Neutrophil (primary cell): Measurements from ENCODE around the gene NXT1.
"Not testable (repeated sequence)": the region's sequence is repeated elsewhere in the genome, so short reads cannot be mapped to it uniquely, and the experiment has no call there.

Experiments used
- H3K27ac ChIP-seq: fragments of 200-600 bp; sonication (generic); 2 replicates; pipeline ENCODE4 v1.5.1; 2016; ENCODE audit warnings: mild to moderate bottlenecking, moderate library complexity
- H3K27me3 ChIP-seq: fragments of 200-600 bp; sonication (generic); 2 replicates; pipeline ENCODE4 v1.6.0; 2016; ENCODE audit warnings: mild to moderate bottlenecking
- H3K36me3 ChIP-seq: fragments of 200-600 bp; sonication (generic); 2 replicates; pipeline ENCODE4 v1.5.1; 2017
- H3K4me1 ChIP-seq, 2 experiments: fragments of 200-600 bp in 1 of 2; sonication (generic) in 1 of 2; 1 replicate in 1 of 2; 2 replicates in 1 of 2; pipeline versions ENCODE4 v1.5.1 to v1.6.1; 2013 to 2016; ENCODE audit warnings: low read depth in 1 of 2, low read length in 1 of 2, mild to moderate bottlenecking in 1 of 2, moderate library complexity in 1 of 2; ENCODE audit not compliant: control insufficient read depth in 1 of 2, insufficient read depth in 1 of 2
- H3K4me3 ChIP-seq, 2 experiments: fragments of 200-600 bp in 1 of 2; sonication (generic) in 1 of 2; 1 replicate in 1 of 2; 2 replicates in 1 of 2; pipeline ENCODE4 v1.5.1; 2013 to 2016; ENCODE audit warnings: low read depth in 1 of 2, low read length in 1 of 2, mild to moderate bottlenecking in 1 of 2, moderate library complexity in 1 of 2
- H3K9me3 ChIP-seq: fragments of 200-600 bp; sonication (generic); 2 replicates; pipeline ENCODE4 v1.5.1; 2016
- TF ChIP-seq, protein P1 (sequence below): fragments of 200-600 bp; sonication (generic); IDR thresholded peaks from 2 replicates; pipeline ENCODE4 v1.5.1; 2016; ENCODE audit warnings: antibody characterized with exemption

Gene NXT1

GRCh38 chr20:23346002-23346401, 4.6 kb upstream of the NXT1 start:
- Histone ChIP-seq H3K27me3 (no peaks in the 10 kb centered on the region), H3K4me3 (no peak overlapping the region), H3K4me1 (peaks cover 10 to 11% of the 10 kb centered on the region in 2 experiments), H3K36me3 (no peaks in the 10 kb centered on the region), H3K27ac (no peak overlapping the region), H3K9me3 (no peaks in the 10 kb centered on the region)
- TF ChIP-seq, protein P1, sequence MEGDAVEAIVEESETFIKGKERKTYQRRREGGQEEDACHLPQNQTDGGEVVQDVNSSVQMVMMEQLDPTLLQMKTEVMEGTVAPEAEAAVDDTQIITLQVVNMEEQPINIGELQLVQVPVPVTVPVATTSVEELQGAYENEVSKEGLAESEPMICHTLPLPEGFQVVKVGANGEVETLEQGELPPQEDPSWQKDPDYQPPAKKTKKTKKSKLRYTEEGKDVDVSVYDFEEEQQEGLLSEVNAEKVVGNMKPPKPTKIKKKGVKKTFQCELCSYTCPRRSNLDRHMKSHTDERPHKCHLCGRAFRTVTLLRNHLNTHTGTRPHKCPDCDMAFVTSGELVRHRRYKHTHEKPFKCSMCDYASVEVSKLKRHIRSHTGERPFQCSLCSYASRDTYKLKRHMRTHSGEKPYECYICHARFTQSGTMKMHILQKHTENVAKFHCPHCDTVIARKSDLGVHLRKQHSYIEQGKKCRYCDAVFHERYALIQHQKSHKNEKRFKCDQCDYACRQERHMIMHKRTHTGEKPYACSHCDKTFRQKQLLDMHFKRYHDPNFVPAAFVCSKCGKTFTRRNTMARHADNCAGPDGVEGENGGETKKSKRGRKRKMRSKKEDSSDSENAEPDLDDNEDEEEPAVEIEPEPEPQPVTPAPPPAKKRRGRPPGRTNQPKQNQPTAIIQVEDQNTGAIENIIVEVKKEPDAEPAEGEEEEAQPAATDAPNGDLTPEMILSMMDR, result no peak

DNA sequence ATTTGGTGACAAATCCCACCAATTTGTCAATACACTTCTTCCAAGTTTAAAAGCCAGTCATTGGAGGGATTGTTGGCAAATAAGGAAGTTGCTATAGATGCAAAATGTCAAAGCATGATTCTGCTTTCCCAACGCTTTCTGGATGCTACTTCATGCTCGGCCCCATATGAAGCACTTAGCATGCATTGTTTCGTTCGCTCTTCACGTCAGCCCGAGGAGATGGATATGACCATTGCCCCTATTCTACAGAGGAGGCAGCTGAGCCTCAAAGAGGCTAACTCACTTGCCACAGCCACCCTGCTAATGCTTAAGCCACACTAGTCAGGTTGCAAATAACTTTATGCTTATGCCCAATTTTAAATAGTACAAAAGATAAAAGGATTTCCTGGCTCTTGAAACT, 2.8 kb upstream of the NXT1 start:
- Histone ChIP-seq H3K4me3 (no peak overlapping the region), H3K4me1 (peaks cover 18% of the 10 kb centered on the region in 2 experiments), H3K27ac (no peak overlapping the region), H3K36me3 (no peaks in the 10 kb centered on the region), H3K27me3 (no peaks in the 10 kb centered on the region), H3K9me3 (no peaks in the 10 kb centered on the region)
- TF ChIP-seq, protein P1, result no peak

- peaks cover 18% of the 10 kb centered on the region in 2 experiments for H3K4me1 ChIP-seq
- H3K27ac ChIP-seq, result not testable (repeated sequence)
These were observed 2.1 kb upstream of the NXT1 start for GRCh38 chr20:23348510-23348909.

DNA sequence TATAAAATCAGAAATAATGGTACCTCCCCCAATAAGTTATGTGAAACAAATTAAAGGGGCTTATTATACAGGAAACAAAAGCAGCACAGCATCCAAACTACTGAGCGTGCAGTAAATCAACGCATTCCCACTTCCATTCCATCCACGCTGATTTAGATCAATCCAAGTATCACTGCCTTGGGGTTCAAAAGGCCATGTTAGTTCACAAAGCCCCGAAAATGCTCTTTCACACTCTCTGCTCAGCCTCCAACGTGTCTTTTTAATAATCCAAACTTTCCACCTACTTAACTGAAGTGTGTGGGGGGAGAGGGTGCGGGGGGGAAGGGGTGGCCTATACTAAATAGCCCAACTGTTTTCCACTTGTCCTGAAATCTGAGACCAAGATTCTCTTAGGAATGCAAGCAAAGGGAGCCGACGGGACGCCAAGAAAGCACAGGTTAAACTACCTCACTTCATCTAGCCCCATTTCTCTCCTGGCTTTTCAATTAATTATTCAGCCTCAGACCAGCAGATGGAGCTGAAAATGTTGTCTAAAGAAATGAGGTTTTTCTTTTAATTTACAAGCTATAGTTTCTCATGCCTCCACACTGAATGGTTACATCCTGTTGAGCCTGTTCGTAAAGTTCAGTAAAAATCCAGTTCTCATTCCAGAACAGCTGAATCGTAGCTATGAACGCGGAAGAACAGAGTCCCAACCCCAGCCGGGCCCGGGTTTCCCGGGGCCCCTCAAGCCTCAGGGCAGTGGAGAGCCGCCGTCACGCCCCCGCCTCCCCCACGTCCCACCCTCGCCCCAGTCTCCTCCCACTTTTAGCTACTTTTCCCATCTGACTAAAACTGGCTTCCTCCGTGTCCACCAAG, 1.0 kb upstream of the NXT1 start:
- H3K36me3 ChIP-seq, result peaks cover 7% of the 10 kb centered on the region
- peaks cover 18% of the 10 kb centered on the region in 2 experiments for H3K4me1 ChIP-seq
- no peaks in the 10 kb centered on the region for H3K27me3 ChIP-seq
- no peaks in the 10 kb centered on the region for H3K9me3 ChIP-seq
- H3K27ac ChIP-seq, result peak overlapping the region; percentile 90
- H3K4me3 ChIP-seq, result peak overlapping the region; percentile 84 to 91
- TF ChIP-seq, protein P1, result no peak

More at GRCh38 chr20:23348510-23348909, 2.1 kb upstream of the NXT1 start:
- H3K9me3 ChIP-seq, H3K36me3 ChIP-seq, H3K27me3 ChIP-seq, H3K4me3 ChIP-seq: not testable (repeated sequence)

GRCh38 chr20:23350904-23351838, 580 bp downstream of the NXT1 start:
- Histone ChIP-seq H3K9me3 (no peaks in the 10 kb centered on the region), H3K4me1 (peaks cover 18% of the 10 kb centered on the region in 2 experiments), H3K27me3 (no peaks in the 10 kb centered on the region), H3K36me3 (peaks cover 7% of the 10 kb centered on the region), H3K4me3 (peak overlapping the region; percentile 84 to 91), H3K27ac (peak overlapping the region; percentile 90)
- TF ChIP-seq, protein P1, result no peak
